ENCODE measurements around the gene CLNS1A. TPM values are rescaled to one million over a fixed set of nuclear protein-coding genes. Genes with fewer than 3 reads are reported as not detected.
A peak's percentile ranks its signal among the peaks of the same experiment; 100 is the strongest.

The CLNS1A gene
- polyA plus RNA-seq = 165 TPM
- long read RNA-seq, donor 1, transcript CLNS1A-204 (7 exons, 2,993 nt) = major isoform, 24 of 60 reads
- long read RNA-seq, donor 1, partial matches to known transcripts = 34 of 60 reads
- long read RNA-seq, donor 1, other reads (novel, unspliced or antisense) = 0 of 60 reads
- long read RNA-seq, donor 2, transcript CLNS1A-204 (7 exons, 2,993 nt) = major isoform, 55 of 91 reads
- long read RNA-seq, donor 2, partial matches to known transcripts = 35 of 91 reads
- long read RNA-seq, donor 2, other reads (novel, unspliced or antisense) = 0 of 91 reads
- long read RNA-seq, donor 3 = 0 reads
- long read RNA-seq, donor 4, partial matches to known transcripts = 8 of 12 reads
- long read RNA-seq, donor 4, other reads (novel, unspliced or antisense) = 0 of 12 reads
- long read RNA-seq, donor 5, transcript CLNS1A-204 (7 exons, 2,993 nt) = major isoform, 27 of 61 reads
- long read RNA-seq, donor 5, partial matches to known transcripts = 32 of 61 reads
- long read RNA-seq, donor 5, other reads (novel, unspliced or antisense) = 0 of 61 reads
- long read RNA-seq, donor 6, transcript CLNS1A-204 (7 exons, 2,993 nt) = major isoform, 36 of 74 reads
- long read RNA-seq, donor 6, partial matches to known transcripts = 37 of 74 reads
- long read RNA-seq, donor 6, other reads (novel, unspliced or antisense) = 0 of 74 reads
- long read RNA-seq, donor 7, transcript CLNS1A-204 (7 exons, 2,993 nt) = major isoform, 19 of 34 reads
- long read RNA-seq, donor 7, partial matches to known transcripts = 14 of 34 reads
- long read RNA-seq, donor 7, other reads (novel, unspliced or antisense) = 0 of 34 reads
- long read RNA-seq, donor 8, transcript CLNS1A-204 (7 exons, 2,993 nt) = major isoform, 62 of 311 reads
- long read RNA-seq, donor 8, partial matches to known transcripts = 131 of 311 reads
- long read RNA-seq, donor 8, other reads (novel, unspliced or antisense) = 117 of 311 reads
- long read RNA-seq, donor 9, transcript CLNS1A-204 (7 exons, 2,993 nt) = major isoform, 35 of 84 reads
- long read RNA-seq, donor 9, partial matches to known transcripts = 45 of 84 reads
- long read RNA-seq, donor 9, other reads (novel, unspliced or antisense) = 0 of 84 reads
- long read RNA-seq, donor 10, transcript CLNS1A-204 (7 exons, 2,993 nt) = major isoform, 35 of 93 reads
- long read RNA-seq, donor 10, partial matches to known transcripts = 57 of 93 reads
- long read RNA-seq, donor 10, other reads (novel, unspliced or antisense) = 0 of 93 reads
- long read RNA-seq, donor 11, transcript CLNS1A-204 (7 exons, 2,993 nt) = major isoform, 29 of 128 reads
- long read RNA-seq, donor 11, partial matches to known transcripts = 99 of 128 reads
- long read RNA-seq, donor 11, other reads (novel, unspliced or antisense) = 0 of 128 reads

- DNase-seq = peak; percentile 80 to 93
- no CpG with 5 or more reads among the region's 41 CpGs for WGBS (ENCODE audit: insufficient coverage, low lambda C conversion rate)
- H3K4me1 ChIP-seq (ENCODE audit: control insufficient read depth, insufficient read depth, low read length) = peaks cover 7% of the 10 kb centered on the region
- peaks cover 5% of the 10 kb centered on the region for H3K9me3 ChIP-seq (ENCODE audit: control insufficient read depth, low read depth, low read length)
- H3K27ac ChIP-seq (ENCODE audit: low read length) = peak within 1 kb of the TSS; percentile 82
- H3K4me3 ChIP-seq (ENCODE audit: low read length) = peak within 1 kb of the TSS; percentile 95
- H3K27me3 ChIP-seq (ENCODE audit: control insufficient read depth, insufficient read depth, low read length) = no peaks in the 10 kb centered on the region
- H3K36me3 ChIP-seq (ENCODE audit: control insufficient read depth, insufficient read depth, low read length) = peaks cover 2% of the 10 kb centered on the region
Measured at GRCh38 chr11:77637345-77638165, at the start of gene CLNS1A. TSS of gene CLNS1A (minus strand) at chr11:77637794. CDS start at chr11:77637714, 80 bp downstream.

GRCh38 chr11:77687088-77687487, 49.5 kb upstream of the CLNS1A start:
- Histone ChIP-seq H3K27ac (ENCODE audit: low read length) (no peak overlapping the region), H3K27me3 (ENCODE audit: control insufficient read depth, insufficient read depth, low read length) (no peaks in the 10 kb centered on the region), H3K4me3 (ENCODE audit: low read length) (no peak overlapping the region), H3K36me3 (ENCODE audit: control insufficient read depth, insufficient read depth, low read length) (peaks cover 52% of the 10 kb centered on the region), H3K4me1 (ENCODE audit: control insufficient read depth, insufficient read depth, low read length) (no peaks in the 10 kb centered on the region), H3K9me3 (ENCODE audit: control insufficient read depth, low read depth, low read length) (no peaks in the 10 kb centered on the region)
- no peak for DNase-seq

GRCh38 chr11:77677138-77677537, 39.5 kb upstream of the CLNS1A start:
- Histone ChIP-seq H3K4me1 (ENCODE audit: control insufficient read depth, insufficient read depth, low read length) (peaks cover 3% of the 10 kb centered on the region), H3K27me3 (ENCODE audit: control insufficient read depth, insufficient read depth, low read length) (no peaks in the 10 kb centered on the region), H3K9me3 (ENCODE audit: control insufficient read depth, low read depth, low read length) (no peaks in the 10 kb centered on the region), H3K27ac (ENCODE audit: low read length) (no peak overlapping the region), H3K4me3 (ENCODE audit: low read length) (no peak overlapping the region), H3K36me3 (ENCODE audit: control insufficient read depth, insufficient read depth, low read length) (peaks cover 41% of the 10 kb centered on the region)
- 80% methylated on average over 1 of the region's 3 CpGs for WGBS (ENCODE audit: insufficient coverage, low lambda C conversion rate)
- no peak for DNase-seq

- no peaks in the 10 kb centered on the region for H3K27me3 ChIP-seq (ENCODE audit: control insufficient read depth, insufficient read depth, low read length)
- no peak overlapping the region for H3K4me3 ChIP-seq (ENCODE audit: low read length)
- peak overlapping the region; percentile 49 for H3K27ac ChIP-seq (ENCODE audit: low read length)
- DNase-seq = peak; percentile 61 to 82
- peaks cover 62% of the 10 kb centered on the region for H3K36me3 ChIP-seq (ENCODE audit: control insufficient read depth, insufficient read depth, low read length)
- H3K9me3 ChIP-seq (ENCODE audit: control insufficient read depth, low read depth, low read length) = no peaks in the 10 kb centered on the region
- WGBS (ENCODE audit: insufficient coverage, low lambda C conversion rate) = 83% methylated on average over 1 of the region's 1 CpG
- H3K4me1 ChIP-seq (ENCODE audit: control insufficient read depth, insufficient read depth, low read length) = peaks cover 13% of the 10 kb centered on the region
Measured at GRCh38 chr11:77672264-77672663, 34.7 kb upstream of the CLNS1A start.

GRCh38 chr11:77669848-77670511, 32.4 kb upstream of the CLNS1A start:
- Histone ChIP-seq H3K27me3 (ENCODE audit: control insufficient read depth, insufficient read depth, low read length) (no peaks in the 10 kb centered on the region), H3K4me3 (ENCODE audit: low read length) (no peak overlapping the region), H3K4me1 (ENCODE audit: control insufficient read depth, insufficient read depth, low read length) (peaks cover 20% of the 10 kb centered on the region), H3K9me3 (ENCODE audit: control insufficient read depth, low read depth, low read length) (no peaks in the 10 kb centered on the region), H3K27ac (ENCODE audit: low read length) (no peak overlapping the region), H3K36me3 (ENCODE audit: control insufficient read depth, insufficient read depth, low read length) (peaks cover 52% of the 10 kb centered on the region)
- 40% methylated on average over 1 of the region's 2 CpGs for WGBS (ENCODE audit: insufficient coverage, low lambda C conversion rate)
- peak in 1 of 2 donors; percentile 22 for DNase-seq

GRCh38 chr11:77668760-77669159, 31.2 kb upstream of the CLNS1A start:
- Histone ChIP-seq H3K4me1 (ENCODE audit: control insufficient read depth, insufficient read depth, low read length) (peaks cover 22% of the 10 kb centered on the region), H3K4me3 (ENCODE audit: low read length) (no peak overlapping the region), H3K9me3 (ENCODE audit: control insufficient read depth, low read depth, low read length) (no peaks in the 10 kb centered on the region), H3K36me3 (ENCODE audit: control insufficient read depth, insufficient read depth, low read length) (peaks cover 44% of the 10 kb centered on the region), H3K27me3 (ENCODE audit: control insufficient read depth, insufficient read depth, low read length) (no peaks in the 10 kb centered on the region), H3K27ac (ENCODE audit: low read length) (no peak overlapping the region)
- DNase-seq = no peak
- WGBS (ENCODE audit: insufficient coverage, low lambda C conversion rate) = 100% methylated on average over 1 of the region's 3 CpGs

- WGBS (ENCODE audit: insufficient coverage, low lambda C conversion rate) = no CpG with 5 or more reads among the region's 7 CpGs
Measured at GRCh38 chr11:77665240-77665965, 27.8 kb upstream of the CLNS1A start.

GRCh38 chr11:77661670-77662069, 24.1 kb upstream of the CLNS1A start:
- Histone ChIP-seq H3K27me3 (ENCODE audit: control insufficient read depth, insufficient read depth, low read length) (no peaks in the 10 kb centered on the region), H3K4me3 (ENCODE audit: low read length) (no peak overlapping the region), H3K27ac (ENCODE audit: low read length) (no peak overlapping the region), H3K9me3 (ENCODE audit: control insufficient read depth, low read depth, low read length) (no peaks in the 10 kb centered on the region), H3K36me3 (ENCODE audit: control insufficient read depth, insufficient read depth, low read length) (peaks cover under 1% of the 10 kb centered on the region), H3K4me1 (ENCODE audit: control insufficient read depth, insufficient read depth, low read length) (peaks cover 9% of the 10 kb centered on the region)
- no peak for DNase-seq
- WGBS (ENCODE audit: insufficient coverage, low lambda C conversion rate) = 86% methylated on average over 2 of the region's 3 CpGs

More at GRCh38 chr11:77665240-77665965, 27.8 kb upstream of the CLNS1A start:
- peak in 1 of 2 donors; percentile 32 for DNase-seq
- Histone ChIP-seq H3K27me3 (ENCODE audit: control insufficient read depth, insufficient read depth, low read length) (no peaks in the 10 kb centered on the region), H3K36me3 (ENCODE audit: control insufficient read depth, insufficient read depth, low read length) (peaks cover 31% of the 10 kb centered on the region), H3K27ac (ENCODE audit: low read length) (peak overlapping the region; percentile 54), H3K4me1 (ENCODE audit: control insufficient read depth, insufficient read depth, low read length) (peaks cover 15% of the 10 kb centered on the region), H3K4me3 (ENCODE audit: low read length) (no peak overlapping the region), H3K9me3 (ENCODE audit: control insufficient read depth, low read depth, low read length) (no peaks in the 10 kb centered on the region)

Data from large intestine (tissue), 12 donors.